DMS53 treated with DMSO at 0.1 percent for 48 hours (cell line): ENCODE data around the gene KRT7.
"Not testable (repeated sequence)": the region's sequence is repeated elsewhere in the genome, so short reads cannot be mapped to it uniquely, and the experiment has no call there.

Experiments
- DNase-seq: peaks from one replicate; lab custom pipeline; 2025; ENCODE audit not compliant: unreplicated experiment; lab: John Stamatoyannopoulos, UW

The KRT7 gene

GRCh38 chr12:52277486-52278245, 44.6 kb downstream of the KRT7 start:
- peak; percentile 89 for DNase-seq

GRCh38 chr12:52278575-52279421, 45.8 kb downstream of the KRT7 start:
- DNase-seq, result peak; percentile 68

GRCh38 chr12:52279422-52280318, 46.6 kb downstream of the KRT7 start:
- DNase-seq, result no peak

- peak; percentile 58 for DNase-seq
These were observed 47.3 kb downstream of the KRT7 start for GRCh38 chr12:52280319-52280795.

- DNase-seq, result no peak
These were observed 47.9 kb downstream of the KRT7 start for GRCh38 chr12:52280796-52281560.

GRCh38 chr12:52284562-52285171, 51.6 kb downstream of the KRT7 start:
- no peak for DNase-seq

GRCh38 chr12:52285172-52285745, 52.2 kb downstream of the KRT7 start:
- DNase-seq, result no peak

GRCh38 chr12:52285851-52286530, 52.9 kb downstream of the KRT7 start:
- no peak for DNase-seq

GRCh38 chr12:52286857-52287785, 54.1 kb downstream of the KRT7 start:
- DNase-seq, result not testable (repeated sequence)

- not testable (repeated sequence) for DNase-seq
These were observed 55.1 kb downstream of the KRT7 start for GRCh38 chr12:52287816-52288805.

GRCh38 chr12:52290483-52291134, 57.6 kb downstream of the KRT7 start:
- DNase-seq, result not testable (repeated sequence)

- no peak for DNase-seq
These were observed 58.4 kb downstream of the KRT7 start, which contains the start of gene KRT81 for GRCh38 chr12:52291267-52291935. Gene KRT81, minus strand, starts transcription at chr12:52291534. Its CDS starts 69 bp downstream, at chr12:52291465.

- DNase-seq, result no peak
These were observed 60.9 kb downstream of the KRT7 start for GRCh38 chr12:52293926-52294325.

- DNase-seq, result no peak
These were observed 61.8 kb downstream of the KRT7 start for GRCh38 chr12:52294803-52295202.

GRCh38 chr12:52295663-52296062, 62.6 kb downstream of the KRT7 start:
- DNase-seq, result no peak
